Effector CD4-positive, alpha-beta T cell (primary cell): ENCODE results near the gene SMIM21.

Experiments
- DNase-seq: peaks from one replicate; pipeline ENCODE4 v3.0.0-alpha.2; 2020

The SMIM21 gene

DNA sequence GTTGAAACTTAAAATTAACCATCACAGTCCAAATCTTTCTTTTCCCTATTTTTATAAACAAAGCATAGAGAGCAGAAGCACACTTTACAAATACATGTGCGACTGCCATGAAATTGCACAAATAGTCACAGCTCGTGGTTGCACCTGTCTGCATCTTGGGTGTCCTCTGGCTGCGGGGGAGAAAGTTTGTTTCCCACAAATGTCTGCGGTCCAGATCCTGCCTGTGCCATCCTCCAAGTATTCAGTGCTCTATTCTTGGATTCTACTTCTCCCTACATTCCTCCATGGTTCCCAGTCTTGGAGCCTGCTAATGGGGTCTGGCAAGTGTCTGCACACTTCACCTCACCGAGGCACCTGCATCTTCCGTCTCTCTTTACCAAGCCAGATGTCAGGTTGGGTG, 52.2 kb downstream of the SMIM21 start:
- no peak for DNase-seq

DNA sequence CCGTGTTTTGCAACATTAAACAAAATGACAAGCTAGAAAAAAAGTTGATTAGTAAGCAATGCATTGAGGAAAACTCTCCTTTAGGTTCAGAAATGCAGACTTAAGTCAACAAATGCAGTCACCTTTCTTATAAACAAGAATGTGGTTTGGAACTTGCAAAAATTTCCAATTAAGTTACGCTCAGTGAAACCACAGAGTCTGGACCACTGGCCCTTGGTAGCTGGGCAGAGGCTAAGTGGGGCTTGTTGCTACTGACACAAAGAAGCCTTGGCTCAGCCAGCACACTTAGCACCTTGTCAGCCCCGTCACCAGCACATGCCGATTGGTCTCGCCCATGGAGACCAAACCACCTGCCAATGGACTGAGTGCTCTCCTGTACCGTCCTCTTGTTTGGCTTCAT, 53.0 kb downstream of the SMIM21 start:
- no peak for DNase-seq

DNA sequence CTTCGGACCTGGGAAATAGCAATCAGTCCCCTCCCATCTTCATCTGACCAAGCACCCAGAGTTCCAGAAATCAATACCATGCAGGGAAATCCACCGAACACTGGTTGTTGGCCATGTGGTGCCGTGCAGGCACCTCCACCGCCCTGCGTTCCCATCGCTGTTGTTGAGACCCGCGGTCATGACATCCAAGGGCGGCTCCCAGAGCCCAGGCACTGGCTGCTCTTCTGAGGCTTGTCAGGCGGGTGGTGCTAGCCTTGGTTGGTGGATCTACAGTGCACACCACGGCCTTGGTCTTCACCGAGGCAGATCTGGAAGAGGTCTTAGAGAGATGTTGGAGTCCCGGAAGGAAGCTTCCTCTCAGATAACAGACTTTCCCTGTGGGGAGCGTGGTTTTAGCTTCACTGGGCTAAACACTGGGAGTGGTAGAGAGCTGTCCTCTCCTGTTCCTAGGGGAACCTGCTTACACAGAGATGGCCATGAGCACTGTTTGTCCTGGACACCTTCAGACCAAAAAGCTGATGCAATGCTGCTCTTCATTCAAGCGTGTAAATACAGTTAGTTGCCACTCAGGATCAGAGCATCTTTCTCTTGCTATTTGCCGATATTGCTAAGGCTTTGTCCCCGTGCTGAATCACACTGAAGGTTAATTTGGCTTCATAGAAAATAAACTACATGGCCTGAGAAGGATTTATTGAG, 58.3 kb downstream of the SMIM21 start:
- no peak for DNase-seq

DNA sequence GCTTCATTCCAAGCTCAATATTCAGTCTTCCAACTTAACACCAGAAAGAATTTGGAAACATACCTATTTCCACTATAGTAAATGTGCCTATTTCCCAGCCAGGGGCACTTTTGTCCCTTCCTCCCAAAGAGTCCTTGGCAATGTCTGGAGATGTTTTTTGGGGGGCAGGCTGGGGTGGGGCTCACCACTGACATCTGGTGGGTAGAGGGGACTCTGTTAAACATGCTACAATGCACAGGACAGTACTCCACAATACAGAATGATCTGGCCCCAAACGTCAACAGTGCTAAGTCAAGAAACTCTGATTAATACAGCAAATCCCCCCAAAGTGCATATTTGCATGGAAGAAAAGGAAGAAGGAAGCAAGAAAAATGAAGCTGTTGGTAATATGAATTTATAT, 61.7 kb downstream of the SMIM21 start:
- no peak for DNase-seq

DNA sequence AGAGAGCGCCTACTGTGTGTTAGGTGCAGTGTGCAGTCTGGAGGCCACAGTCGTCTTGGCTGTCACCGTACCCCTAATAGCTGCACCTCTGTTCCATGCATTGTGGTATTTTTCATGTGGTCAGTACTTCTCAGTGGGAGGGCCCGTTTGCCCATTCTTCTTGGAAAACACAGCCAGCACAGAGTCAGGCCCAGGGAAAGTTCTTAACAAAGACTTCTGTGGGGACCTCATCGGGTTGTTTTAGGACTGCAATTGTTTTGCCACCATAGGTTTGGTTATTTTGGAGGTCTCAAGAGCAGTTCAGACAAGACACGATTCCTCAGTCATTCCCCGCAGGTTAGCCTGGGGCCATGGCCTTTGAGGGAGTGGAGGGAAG, 62.3 kb downstream of the SMIM21 start:
- DNase-seq: no peak

DNA sequence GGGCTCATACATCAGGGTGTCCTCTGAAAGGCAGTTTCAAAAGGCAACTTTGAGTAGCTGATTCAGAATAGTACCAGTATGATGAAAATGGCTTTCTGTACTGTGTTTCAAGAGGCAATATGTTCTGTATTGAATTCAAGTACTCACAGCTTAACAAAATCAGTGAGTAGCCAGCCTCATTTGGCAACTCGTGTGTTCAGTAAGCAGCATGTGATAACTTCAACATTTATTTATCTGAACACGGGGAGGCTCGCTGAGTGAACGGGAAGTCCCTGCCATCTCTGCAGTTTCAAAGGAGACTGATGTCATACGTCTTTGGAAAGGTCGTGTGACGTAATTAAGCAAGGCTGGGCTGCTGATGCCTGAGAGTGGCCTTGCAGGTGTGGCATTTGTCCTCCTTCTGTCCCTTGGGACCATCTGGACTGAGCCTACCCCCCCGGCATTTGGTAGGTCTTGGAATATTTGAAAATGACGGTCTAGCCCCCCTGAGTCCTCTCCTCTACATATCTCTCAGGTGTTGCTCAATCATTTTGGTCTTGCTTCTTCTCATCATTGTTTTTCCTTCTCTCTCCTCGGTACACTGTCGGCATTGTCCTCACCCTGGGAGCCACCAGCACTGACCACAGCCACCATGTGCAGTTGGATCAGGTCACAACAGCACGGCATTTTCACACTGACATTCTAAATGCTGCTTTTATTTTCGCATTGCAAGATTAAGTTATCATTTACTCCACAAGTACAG, 62.8 kb downstream of the SMIM21 start:
- no peak for DNase-seq

DNA sequence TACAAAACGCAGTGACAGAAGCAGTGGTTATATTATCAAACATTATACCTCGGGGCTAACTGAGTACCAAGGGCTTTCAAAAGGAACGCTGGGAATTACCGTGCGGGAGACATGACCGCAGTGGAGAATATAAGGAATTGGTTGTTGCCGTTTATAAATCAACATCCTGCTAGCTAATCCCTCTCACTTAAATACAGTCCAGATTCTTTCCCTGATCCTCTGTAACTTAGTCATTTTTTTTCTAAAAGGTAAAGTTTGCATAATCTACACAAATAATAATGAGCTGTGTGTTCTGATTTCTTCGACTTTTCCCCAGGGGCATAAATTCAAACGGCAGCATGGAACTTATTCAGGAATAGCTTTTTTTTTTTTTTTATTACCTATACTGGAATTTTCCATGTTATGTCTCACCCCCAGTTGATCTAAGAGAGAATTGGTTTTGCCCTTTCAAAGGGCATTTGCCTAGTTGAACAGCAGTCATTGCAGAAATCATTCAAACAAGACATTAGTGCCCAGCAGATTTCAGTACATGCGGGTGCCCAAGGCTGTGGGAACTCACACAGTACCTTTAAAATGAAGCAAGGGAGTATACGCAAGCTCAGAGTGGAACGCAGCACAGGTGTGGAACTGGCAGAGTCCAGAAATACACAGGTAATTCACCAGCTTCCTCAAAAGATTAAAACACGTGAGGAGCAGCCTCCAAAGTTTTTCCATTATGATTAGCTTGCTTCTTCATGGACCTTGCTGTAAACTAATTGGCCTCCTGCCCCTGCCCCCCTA, 63.9 kb downstream of the SMIM21 start:
- no peak for DNase-seq

DNA sequence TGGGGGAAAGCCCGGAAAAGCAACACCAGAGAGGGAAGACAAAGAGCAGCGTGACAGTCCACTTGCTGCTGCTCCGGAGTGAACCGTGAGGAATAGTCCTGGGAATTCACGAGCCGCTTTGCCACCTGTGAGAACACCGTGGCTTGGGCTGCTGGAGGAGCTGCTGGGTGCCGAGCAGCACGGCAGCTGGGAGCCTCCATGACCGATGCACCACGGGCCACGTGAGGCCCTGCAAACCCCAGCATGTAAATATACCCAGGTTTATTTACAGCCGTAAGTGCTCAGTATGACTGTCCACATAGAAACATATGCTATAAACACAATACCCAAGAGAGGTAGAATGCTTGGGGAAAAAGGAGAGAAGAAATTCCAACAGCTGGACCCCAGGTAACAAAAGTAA, 65.1 kb downstream of the SMIM21 start:
- DNase-seq: no peak

DNA sequence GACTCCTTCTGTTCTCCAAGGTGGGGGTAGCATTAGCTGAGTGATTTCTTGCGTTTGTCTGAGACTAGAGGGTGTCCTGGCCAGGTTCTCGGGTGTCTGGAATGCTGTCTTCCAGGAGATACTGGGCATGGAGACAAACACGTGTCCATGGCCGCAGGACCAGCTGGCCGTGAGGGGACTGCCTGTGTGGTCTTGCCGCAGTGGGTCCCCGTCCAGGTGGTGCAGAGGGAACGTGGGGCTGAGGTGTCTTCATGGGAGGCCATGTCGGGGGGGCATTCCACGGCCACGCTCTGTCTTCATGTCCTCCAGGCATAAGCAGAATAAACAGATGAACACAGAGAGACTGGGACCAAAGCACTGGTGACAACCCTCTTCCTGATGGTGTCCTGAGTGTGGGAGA, 66.6 kb downstream of the SMIM21 start:
- no peak for DNase-seq

DNA sequence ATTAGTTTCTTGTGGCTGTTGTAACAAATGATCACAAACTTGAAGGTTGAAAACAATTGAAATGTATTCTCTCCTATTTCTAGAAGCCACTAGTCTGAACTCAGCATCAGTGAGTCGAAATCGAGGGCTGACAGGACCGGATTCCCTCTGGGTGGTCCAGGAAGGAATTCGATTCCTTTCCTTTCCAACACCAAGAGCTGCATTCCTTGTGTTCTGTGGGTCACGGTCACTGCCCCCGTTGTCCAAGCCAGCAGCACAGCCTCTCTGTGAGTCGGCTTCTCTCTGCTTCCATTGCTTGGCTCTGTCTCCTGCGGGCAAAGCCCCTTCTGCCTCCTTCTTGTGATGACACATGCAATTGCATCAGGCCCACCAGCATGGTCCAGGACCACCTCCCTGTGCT, 67.3 kb downstream of the SMIM21 start:
- no peak for DNase-seq
